Fibroblast of the conjunctiva (primary cell): ENCODE measurements around the gene SLC25A23.

ENCODE experiments used
- DNase-seq: peaks from one replicate; pipeline ENCODE4 v3.0.0-alpha.2; 2010; ENCODE audit warnings: low read depth

SLC25A23 gene

DNA sequence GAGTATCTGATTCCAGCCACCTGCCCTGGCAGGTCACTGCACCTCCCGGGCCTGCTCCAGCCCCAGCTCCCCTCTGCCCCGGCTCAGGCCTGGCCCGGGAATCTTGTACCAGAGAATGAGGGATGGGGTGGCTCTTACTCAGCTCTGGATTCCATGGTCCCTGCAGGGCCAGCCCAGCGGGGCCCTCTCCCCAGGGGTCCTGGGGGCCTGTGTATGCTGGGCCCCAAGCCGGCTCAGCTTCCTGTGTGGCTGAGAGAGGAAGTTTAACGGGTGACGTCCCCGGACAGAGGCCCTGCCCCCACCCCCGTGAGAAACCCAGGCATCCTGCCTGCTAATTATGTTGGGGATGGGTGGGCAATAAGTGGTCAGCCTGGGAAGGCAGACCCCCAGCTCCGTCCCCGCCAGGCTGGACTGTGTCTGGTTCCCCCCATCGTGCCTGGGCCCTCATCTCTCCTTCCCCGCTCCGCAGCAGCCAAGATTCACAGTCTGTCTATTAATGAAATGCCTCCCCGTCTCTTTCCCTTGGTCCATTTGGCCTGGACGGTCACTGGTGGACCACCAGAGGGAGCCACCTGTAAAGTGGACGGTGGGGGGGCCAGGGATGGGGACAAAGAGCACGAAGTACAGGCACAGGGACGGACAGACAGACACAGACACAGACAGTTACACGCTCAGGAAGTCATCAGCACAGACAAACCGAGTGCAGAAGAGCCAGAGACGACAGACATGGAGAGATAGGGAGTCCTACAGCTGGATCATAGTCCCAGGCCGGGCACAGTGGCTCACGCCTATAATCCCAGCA is 22.1 kb upstream of the SLC25A23 start, which contains the start of gene DENND1C:
Gene DENND1C (minus strand): TSS at position 247 of the 802 bp plus-strand sequence. CDS start 92 bp downstream, at position 155.
- DNase-seq = no peak

DNA sequence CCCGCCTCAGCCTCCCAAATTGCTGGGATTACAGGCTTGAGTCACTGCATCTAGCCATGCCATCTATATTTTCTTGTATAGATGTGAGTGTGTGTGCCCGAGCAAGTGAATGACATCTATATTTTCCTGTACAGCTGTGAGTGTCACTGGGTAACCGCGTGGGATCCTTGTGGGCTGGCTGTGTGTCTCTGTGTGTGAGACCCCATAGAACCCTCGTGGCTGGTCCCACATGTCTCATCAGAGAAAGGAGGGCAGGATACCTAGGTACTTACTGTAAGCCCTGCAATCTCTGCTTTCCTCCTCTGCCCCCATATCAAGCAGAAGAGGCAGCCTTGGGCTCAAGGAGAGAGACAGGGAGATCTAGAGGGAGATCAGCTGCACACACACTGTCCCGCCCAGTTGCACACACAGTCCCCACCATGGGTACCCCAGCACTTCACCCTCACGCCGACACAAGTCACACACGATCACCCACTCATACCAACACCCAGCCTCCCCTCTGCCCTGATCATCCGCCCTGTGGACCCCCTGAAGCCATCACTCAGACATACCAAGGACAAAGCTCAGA is 21.3 kb upstream of the SLC25A23 start:
- no peak for DNase-seq

DNA sequence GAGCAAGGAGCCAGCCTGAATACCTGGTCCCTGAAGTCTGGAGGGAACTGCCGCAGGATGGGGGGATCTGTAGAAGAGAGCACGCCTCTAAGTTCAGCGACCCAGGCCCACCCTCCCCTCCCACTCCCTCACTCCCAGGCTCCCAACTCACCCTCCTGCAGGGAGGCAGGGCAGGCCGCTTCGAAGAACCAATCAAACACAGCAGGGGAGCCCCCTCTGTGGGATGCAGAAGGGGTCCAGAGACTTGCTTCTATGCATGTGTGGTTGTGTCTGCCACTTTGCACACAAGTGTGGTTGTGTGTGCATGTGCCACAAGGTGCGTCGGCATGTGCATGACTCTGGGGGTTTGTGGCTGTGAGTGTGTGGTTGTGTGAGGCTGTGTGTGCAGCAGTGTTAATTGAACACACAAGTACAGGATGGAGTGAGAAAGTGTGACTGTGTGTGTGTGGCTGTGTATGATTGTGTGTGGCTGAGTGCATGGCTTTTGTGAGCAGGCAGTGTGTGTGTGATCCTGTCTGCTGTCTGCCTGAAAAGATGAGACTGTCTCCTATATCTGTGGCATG is 20.3 kb upstream of the SLC25A23 start:
- DNase-seq = no peak

DNA sequence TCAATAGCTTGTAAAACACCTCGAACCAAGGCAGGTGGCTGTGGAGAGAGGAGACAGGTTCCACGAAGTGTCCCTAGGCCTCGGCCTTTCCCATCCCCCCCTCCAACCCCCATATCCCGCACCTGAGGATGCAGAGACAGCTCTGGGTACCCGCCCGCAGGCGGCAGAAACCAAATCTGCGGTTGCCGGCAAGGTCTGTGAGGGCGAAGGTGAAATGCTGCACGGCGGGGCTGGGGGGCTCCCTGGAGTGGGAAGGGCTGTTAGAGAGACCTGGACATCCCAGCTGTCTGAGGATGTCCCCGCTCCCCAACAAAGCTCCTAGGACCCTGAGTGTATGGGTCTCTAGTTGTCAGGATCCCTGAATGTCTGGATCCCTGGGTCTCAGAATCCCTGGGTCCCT is 19.2 kb upstream of the SLC25A23 start:
- DNase-seq = no peak

DNA sequence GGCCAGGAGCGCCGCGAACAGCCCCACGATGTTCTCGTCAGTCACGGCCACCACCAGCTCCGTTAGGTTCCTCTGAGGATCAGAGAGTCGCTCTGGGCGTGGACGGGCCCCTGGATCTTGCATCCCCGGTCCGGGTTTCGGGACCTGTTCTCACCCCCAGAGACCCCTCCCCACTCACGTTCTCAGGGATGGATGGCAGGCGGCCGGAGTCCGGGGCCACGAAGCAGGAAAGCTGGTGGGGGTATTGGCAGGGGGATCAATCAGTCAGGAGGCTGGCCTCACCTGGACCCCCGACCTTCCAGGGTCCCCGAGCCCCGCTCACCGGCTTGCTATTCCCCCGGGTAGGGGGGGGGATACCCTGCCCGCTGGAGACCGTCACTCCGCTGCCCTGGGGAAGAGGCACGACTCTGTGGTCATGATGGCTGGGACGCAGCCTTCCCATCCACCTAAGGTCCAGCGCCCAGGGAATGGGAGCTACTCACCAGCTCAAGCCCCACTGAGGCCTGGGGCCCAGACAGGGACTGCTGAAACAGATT is 17.4 kb upstream of the SLC25A23 start:
- DNase-seq = no peak

DNA sequence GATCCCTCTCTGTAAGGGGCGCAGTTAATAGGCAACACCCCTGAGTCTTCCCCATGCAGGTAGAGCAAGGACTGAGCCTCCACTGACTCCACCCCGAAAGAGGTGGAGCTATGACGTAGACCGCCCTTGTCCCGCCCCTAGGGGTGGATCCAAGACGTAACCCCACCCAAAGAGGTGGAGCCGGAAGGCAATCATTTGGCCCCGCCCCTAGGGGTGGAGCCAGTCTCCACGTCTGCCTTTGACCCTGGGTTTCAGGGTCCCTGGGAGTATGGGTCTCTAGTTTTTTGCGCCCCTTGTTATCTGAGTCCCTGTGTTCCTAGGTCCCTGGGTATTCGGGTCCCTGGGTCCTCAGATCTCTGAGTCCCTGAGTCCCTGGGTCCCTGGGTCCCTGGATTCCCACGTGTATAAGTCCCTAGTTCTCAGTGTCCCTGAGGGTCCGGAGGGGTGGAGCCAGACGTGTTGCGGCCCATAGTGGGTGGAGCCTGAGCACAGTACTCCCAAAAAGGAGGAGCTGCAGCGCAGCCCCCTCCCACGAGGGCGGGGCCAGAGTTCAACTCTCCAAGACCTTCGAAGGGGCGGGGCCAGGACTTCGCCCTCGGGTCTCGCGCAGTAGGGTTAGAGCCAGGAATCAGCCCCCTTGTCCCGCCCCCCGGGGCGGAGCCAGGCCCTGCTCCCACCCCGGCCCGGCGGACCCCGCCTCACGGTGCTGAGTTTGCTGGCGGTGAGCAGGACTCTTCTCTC is 16.7 kb upstream of the SLC25A23 start:
- DNase-seq = peak; percentile 9

DNA sequence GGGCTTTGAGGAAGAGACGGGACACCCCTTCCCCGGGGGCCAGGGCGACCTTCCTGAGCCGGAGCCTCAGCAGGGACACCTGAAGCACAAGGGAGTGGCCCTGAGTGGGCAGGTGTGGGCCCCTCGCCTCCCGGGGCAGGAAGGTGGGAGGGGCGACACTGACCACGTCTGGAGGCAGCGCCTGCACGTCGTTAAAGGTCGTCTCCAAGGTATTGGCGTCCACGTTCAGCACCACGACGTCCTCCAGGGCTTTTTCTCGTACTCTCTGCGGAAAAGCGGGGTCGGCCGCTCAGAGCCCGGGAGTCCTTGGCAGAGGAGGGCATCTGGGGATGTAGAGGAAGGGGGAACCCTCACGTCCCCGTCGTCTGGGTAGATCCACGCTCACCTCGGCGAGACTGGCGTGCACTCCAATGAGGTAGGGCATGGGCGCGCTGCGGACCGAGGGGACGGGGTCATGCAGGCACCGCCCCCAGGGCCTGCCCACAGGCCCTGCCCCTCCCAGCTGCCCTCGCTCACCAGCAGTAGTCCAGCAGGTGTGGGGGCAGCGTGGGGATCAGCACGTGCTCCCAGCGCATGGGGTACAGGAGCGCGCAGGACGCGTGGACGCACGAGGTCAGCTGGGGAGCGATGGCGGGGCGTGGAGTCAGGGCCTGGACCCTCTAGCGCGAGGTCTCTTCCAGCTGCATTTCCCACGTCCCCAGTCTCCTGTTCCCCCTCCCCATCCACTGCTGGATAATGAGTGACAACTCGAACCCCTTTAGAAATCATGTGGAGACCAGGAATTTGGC is 15.9 kb upstream of the SLC25A23 start:
- DNase-seq = no peak

DNA sequence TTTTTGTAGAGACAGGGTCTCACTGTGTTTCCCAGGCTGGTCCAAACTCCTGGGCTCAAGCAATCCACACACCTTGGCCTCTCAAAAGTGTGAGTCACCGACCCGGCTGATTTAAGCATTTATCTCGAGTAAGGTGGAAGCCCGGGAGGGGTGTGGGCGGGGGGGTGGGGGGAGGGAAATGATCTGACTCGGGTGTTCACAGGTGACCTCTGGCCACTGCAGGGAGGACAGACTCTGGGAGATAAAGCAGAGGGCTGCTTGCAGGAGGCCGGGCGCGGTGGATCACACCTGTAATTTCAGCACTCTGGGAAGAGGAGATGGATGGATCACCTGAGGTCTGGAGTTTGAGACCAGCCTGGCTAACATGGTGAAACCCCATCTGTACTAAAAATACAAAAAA is 14.1 kb upstream of the SLC25A23 start:
- no peak for DNase-seq

DNA sequence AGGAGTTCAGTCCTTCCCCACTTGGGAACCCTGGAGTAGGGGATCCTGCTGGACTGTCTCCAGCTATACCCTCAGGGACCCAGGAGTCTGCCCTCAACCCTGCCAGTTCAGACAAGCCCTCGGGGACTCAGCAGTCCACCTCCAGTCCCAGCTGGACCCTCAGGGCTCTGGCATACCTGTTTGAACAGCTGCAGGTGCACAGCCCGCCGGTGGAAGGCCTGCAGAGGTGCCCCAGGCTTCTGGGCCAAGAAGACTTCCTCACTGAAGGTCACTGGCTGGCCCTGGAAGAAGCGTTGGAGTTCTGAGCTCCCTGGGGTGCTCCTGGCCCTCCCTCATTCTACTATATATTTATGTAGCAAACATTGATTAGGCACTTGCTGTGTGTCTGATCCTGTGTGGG is 13.1 kb upstream of the SLC25A23 start:
- no peak for DNase-seq

DNA sequence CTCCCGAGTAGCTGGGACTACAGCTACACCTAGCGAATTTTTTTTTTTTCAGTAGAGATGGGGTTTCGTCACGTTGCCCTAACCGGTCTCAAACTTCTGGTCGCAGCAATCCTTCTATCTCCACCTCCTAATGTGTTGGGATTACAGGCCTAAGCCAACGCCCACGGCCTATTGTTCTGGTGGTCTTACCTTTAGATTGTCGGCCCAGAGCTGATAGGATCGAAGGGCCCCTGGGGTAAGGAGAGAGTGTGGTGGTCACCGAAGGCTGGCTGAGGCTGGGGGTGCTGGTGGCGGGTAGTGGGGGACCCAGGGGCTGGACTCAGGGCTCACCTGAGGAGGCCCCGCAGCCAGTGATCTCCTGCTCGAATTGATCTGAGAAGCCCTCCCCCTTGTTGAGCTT is 11.5 kb upstream of the SLC25A23 start:
- no peak for DNase-seq

DNA sequence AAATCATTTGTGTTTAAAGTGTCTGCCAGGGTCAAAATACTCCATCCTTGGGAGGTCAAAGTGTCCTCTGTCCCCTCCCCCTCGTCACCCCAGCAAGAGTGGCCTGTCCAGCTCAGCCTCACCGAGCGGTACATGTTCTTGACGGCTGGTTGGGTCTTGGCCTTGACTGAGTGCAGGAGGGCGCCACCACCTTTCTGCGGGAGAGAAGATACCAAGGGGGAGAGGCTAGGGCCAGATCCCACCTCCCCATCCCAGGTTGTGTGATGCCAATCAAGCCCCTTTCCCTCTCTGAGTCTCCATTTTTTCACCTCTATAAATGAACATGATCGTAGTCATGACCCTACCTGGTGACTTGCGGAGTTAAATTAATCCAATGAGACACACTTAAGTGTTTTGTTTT is 10.6 kb upstream of the SLC25A23 start:
- no peak for DNase-seq

DNA sequence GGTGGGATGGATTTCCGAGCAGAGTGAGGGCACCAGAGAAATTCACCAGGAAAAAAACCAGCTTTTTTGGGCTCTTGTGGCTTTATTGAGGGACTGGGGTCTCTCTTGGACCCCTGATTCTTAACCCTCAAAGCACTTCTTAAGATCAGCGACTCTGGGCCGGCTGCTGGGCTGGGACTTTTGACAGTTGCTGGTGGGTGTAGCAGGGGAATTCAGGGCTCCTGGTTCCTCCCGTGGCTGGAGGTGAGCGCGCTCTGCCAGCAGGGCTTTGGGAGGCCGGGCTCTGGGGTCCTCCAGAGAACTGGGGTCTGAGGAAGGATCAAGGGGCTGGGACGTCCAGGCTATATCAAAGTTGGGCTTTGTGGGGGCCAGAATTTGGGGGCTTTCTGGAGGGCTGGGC is 7.8 kb upstream of the SLC25A23 start:
- DNase-seq = no peak

DNA sequence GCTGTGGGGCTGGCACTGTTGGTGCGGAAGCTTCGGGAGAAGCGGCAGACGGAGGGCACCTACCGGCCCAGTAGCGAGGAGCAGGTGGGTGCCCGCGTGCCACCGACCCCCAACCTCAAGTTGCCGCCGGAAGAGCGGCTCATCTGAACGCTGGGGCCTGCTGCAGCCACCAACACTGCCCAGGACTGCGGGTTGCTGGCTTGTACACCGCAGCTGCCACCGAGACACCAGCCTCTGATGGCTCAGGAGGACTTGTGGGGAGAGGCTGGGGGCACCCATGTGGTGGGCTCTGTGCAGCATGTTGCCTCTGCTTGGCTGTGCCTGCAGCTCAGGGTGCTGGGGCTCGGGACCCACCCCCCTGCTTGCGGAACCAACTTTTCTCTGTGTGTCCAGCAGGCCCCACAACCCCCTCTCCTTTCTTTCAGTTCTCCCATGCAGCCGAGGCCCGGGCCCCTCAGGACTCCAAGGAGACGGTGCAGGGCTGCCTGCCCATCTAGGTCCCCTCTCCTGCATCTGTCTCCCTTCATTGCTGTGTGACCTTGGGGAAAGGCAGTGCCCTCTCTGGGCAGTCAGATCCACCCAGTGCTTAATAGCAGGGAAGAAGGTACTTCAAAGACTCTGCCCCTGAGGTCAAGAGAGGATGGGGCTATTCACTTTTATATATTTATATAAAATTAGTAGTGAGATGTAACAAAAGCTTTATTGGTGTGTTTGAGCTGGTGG is 7.1 kb upstream of the SLC25A23 start:
- no peak for DNase-seq

DNA sequence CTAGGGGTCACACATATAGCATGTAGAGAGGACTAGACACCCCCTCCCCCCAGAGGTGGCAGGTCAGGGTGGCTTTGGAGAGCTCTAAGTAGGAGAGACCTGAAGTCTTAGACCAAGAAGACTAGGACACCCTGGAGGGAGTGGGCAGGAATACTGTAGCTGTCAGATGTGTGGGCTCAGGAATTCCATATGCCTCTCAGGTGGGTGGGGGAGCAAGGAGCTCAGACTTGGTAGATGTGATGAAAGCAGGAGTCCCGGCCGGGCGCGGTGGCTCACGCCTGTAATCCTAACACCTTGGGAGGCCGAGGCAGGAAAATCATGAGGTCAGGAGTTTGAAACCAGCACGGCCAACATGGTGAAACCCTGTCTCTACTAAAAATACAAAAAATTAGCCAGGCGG is 6.1 kb upstream of the SLC25A23 start:
- DNase-seq = no peak

DNA sequence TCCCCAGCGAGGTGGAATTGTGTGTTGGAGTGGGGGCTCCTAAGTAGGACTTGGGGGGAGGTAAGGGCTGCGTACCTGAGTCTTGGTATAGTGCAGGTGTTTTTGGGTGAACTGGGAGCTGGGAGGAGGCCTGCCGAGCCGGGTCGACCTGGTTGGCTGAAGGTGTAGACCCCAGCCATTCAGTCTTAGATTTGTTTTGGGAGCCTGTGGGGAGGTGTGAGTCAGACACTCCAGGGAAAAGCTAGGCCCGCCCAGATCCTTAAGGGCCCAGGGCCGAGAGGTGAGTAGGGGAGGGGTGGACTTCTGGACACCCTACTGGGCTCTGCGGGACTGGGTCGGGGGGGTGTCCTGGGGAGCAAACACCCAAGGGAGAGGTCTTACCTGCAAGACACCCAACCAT is 5.4 kb upstream of the SLC25A23 start:
- DNase-seq = no peak

DNA sequence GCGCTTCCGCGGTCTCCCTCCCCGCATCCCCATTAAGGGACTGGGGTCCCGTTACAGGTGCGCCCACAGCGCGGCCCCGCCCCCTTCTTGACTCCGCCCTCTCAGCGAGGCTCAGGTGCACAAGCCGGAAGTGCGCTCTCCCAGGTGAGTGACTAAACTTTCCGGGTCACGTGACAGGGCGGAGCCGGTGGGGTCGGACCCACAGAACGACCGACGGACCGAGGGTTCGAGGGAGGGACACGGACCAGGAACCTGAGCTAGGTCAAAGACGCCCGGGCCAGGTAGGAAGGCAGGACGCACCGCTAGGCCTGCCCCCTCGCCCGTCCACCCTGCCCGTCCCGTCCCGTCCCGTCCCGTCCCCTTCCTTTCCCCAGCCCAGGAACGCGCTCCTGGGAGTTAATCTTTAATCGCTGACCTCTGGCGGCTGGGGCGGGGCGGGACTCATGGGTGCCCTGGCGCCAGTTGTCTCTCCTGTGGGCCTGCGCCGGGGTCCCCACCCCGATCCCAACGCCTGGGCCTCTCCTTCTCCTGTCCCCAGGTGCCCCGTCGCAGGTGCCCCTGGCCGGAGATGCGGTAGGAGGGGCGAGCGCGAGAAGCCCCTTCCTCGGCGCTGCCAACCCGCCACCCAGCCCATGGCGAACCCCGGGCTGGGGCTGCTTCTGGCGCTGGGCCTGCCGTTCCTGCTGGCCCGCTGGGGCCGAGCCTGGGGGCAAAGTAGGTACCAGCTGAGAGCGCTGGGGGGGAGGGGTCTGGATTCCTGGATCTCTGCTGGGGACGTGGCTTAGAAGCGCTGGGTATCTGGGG is 4.7 kb upstream of the SLC25A23 start, which contains the start of gene CRB3:
Gene CRB3 (plus strand): TSS at position 202 of the 804 bp plus-strand sequence. CDS start 431 bp downstream, at position 633.
- DNase-seq = no peak

DNA sequence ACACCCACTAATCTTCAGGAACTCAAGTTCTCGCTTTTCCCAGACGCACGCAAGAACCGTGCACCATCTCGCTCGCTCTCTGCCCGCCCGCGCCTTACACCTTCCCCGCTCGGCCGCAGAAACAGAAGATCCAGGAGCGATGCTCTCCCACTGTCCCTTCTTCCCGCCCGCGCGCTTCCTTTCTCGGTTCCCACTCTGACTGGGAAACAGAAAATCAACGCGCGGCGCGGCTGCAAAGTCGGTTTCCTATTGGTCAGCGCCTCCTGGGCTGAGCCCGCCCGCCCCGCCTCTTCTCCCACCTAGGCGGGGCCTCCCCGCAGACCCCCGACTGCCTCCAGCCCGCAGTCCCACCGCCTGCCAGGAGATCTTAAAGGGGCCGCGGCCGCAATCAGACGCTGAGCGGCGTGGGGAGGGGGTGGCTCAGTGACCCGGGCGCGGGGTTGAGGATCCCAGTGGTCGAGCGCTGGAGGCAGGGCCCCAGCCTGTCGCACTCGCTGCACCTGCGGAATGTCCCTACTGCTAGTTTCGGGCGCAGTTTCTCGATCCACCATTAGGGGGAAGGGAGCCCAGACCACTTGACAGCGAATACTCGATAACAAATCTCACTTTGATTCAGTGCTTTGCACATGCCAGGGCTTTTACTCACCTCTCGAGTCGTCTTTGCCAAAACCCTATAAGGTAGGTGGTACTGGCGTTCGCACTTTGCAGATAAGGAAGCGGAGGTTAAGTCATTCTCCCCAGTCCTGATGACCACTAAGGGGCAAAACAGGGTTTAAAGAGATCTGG is 700 bp upstream of the SLC25A23 start:
- peak; percentile 90 for DNase-seq

DNA sequence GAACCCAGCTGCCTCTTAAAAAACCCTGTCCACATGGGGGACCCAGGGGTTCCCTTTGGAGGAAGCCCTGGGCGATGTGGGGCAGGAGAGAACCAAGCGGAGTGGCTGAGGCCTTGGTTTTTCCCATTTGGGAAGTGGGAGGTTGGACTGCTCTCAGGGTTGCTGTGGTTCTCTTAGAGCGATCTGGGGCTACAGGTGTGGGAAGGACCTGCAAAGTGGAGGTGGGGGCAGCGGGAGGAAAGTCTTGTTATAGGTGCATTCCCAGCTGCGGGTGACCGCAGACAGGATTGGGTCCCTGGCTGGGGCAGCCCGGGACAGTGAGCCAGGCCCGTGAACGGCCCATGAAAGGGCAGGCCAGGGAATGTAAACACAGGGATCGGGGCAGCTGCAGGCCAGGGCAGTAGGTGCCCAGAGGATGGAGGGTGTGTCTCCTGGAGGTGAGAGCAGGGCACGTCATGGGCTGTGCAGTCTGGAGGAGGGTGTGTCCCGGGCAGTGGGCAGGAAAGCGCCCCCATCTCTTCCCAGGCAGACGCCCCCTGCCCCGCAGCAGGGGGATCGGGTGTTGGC is 814 bp downstream of the SLC25A23 start:
- no peak for DNase-seq
